MM.1S (cell line): ENCODE measurements around the gene MAJIN.

ENCODE experiments used
- DNase-seq: peaks from one replicate; pipeline ENCODE4 v3.0.0-alpha.2; 2015
- H2AFZ ChIP-seq: fragments of 300-600 bp; sonication (generic); 2 replicates; pipeline ENCODE4 v1.6.0; 2016; ENCODE audit warnings: antibody characterized with exemption, low read length
- H3F3A ChIP-seq: fragments of 300-600 bp; sonication (generic); 2 replicates; pipeline ENCODE4 v1.6.1; 2016; ENCODE audit warnings: mild to moderate bottlenecking, antibody characterized with exemption, low read length, moderate library complexity, mixed read lengths; ENCODE audit not compliant: insufficient read depth
- H3K27ac ChIP-seq: fragments of 300-600 bp; sonication (generic); 2 replicates; pipeline ENCODE4 v1.5.1; 2016; ENCODE audit warnings: mild to moderate bottlenecking, low read length
- H3K27me3 ChIP-seq: fragments of 300-600 bp; sonication (generic); replicated peaks from 2 replicates; pipeline ENCODE4 v1.6.0; 2016; ENCODE audit warnings: low read length; ENCODE audit not compliant: insufficient read depth
- H3K36me3 ChIP-seq: fragments of 300-600 bp; sonication (generic); replicated peaks from 2 replicates; pipeline ENCODE4 v1.6.1; 2016; ENCODE audit warnings: mild to moderate bottlenecking, low read length, mixed read lengths; ENCODE audit not compliant: insufficient read depth
- H3K4me1 ChIP-seq: fragments of 300-600 bp; sonication (generic); 2 replicates; pipeline ENCODE4 v1.6.1; 2016; ENCODE audit warnings: low read length, mixed read lengths
- H3K4me2 ChIP-seq: fragments of 300-600 bp; sonication (generic); 2 replicates; pipeline ENCODE4 v1.6.0; 2016; ENCODE audit warnings: low read depth, low read length
- H3K4me3 ChIP-seq: fragments of 300-600 bp; sonication (generic); 2 replicates; pipeline ENCODE4 v1.5.1; 2016; ENCODE audit warnings: low read length, mixed read lengths
- H3K79me2 ChIP-seq: fragments of 300-600 bp; sonication (generic); 2 replicates; pipeline ENCODE4 v1.6.1; 2016; ENCODE audit warnings: mixed run types, low read length, mixed read lengths
- H3K9ac ChIP-seq: fragments of 300-600 bp; sonication (generic); 2 replicates; pipeline ENCODE4 v1.6.1; 2016; ENCODE audit warnings: low read length, mixed read lengths
- H3K9me2 ChIP-seq: fragments of 300-600 bp; sonication (generic); replicated peaks from 2 replicates; pipeline ENCODE4 v1.6.1; 2016; ENCODE audit warnings: mild to moderate bottlenecking, low read length, mixed read lengths; ENCODE audit not compliant: insufficient read depth
- H3K9me3 ChIP-seq: fragments of 300-600 bp; sonication (generic); replicated peaks from 2 replicates; pipeline ENCODE4 v1.6.1; 2016; ENCODE audit warnings: mild to moderate bottlenecking, low read length, mixed read lengths; ENCODE audit not compliant: insufficient read depth
- H4K20me1 ChIP-seq: fragments of 300-600 bp; sonication (generic); 2 replicates; pipeline ENCODE4 v1.6.1; 2016; ENCODE audit warnings: mild to moderate bottlenecking, low read length, moderate library complexity, mixed read lengths; ENCODE audit not compliant: insufficient read depth
- CTCF ChIP-seq: fragments of 300-600 bp; sonication (generic); IDR thresholded peaks from 2 replicates; pipeline ENCODE4 v1.5.1; 2016; ENCODE audit warnings: antibody characterized with exemption, low read length, mixed read lengths
- EZH2 ChIP-seq: fragments of 300-600 bp; sonication (generic); optimal IDR thresholded peaks from 2 replicates; pipeline ENCODE3; 2017; ENCODE audit warnings: low read depth, mild to moderate bottlenecking, antibody characterized with exemption, low read length, mixed read lengths
- EZH2phosphoT487 ChIP-seq: fragments of 300-600 bp; sonication (generic); IDR thresholded peaks from 2 replicates; pipeline ENCODE4 v1.6.1; 2018; ENCODE audit warnings: antibody characterized with exemption, low read length

Gene MAJIN

GRCh38 chr11:64894070-64894811 lies 77.7 kb downstream of the MAJIN start:
- H4K20me1 ChIP-seq: no peaks in the 10 kb centered on the region
- H3K9me2 ChIP-seq: no peaks in the 10 kb centered on the region
- peak; percentile 73 for DNase-seq
- H3K4me1 ChIP-seq: no peaks in the 10 kb centered on the region
- no peaks in the 10 kb centered on the region for H3F3A ChIP-seq
- TF ChIP-seq EZH2phosphoT487 (no peak), CTCF (peak; percentile 95)
- H3K9ac ChIP-seq: no peak overlapping the region
- no peak overlapping the region for H3K4me2 ChIP-seq
- H3K27me3 ChIP-seq: no peaks in the 10 kb centered on the region
- no peak overlapping the region for H2AFZ ChIP-seq
- no peaks in the 10 kb centered on the region for H3K79me2 ChIP-seq
- H3K36me3 ChIP-seq: no peaks in the 10 kb centered on the region
- no peaks in the 10 kb centered on the region for H3K9me3 ChIP-seq
- H3K27ac ChIP-seq: no peak overlapping the region
- no peak overlapping the region for H3K4me3 ChIP-seq

- DNase-seq: no peak
- H3K9me2 ChIP-seq: no peaks in the 10 kb centered on the region
- no peaks in the 10 kb centered on the region for H4K20me1 ChIP-seq
- H3K4me3 ChIP-seq: no peak overlapping the region
- H2AFZ ChIP-seq: no peak overlapping the region
- H3K27ac ChIP-seq: no peak overlapping the region
- TF ChIP-seq EZH2 (no peak), EZH2phosphoT487 (no peak), CTCF (no peak)
- H3F3A ChIP-seq: no peaks in the 10 kb centered on the region
- no peaks in the 10 kb centered on the region for H3K4me1 ChIP-seq
- no peaks in the 10 kb centered on the region for H3K36me3 ChIP-seq
- no peak overlapping the region for H3K9ac ChIP-seq
- no peak overlapping the region for H3K4me2 ChIP-seq
- no peaks in the 10 kb centered on the region for H3K9me3 ChIP-seq
- no peaks in the 10 kb centered on the region for H3K27me3 ChIP-seq
- no peaks in the 10 kb centered on the region for H3K79me2 ChIP-seq
Observed at GRCh38 chr11:64893194-64894069, 78.5 kb downstream of the MAJIN start.

GRCh38 chr11:64892838-64893193 lies 79.1 kb downstream of the MAJIN start:
- no peaks in the 10 kb centered on the region for H4K20me1 ChIP-seq
- H3K4me3 ChIP-seq: no peak overlapping the region
- TF ChIP-seq EZH2phosphoT487 (no peak), CTCF (no peak), EZH2 (no peak)
- no peak for DNase-seq
- H3K36me3 ChIP-seq: no peaks in the 10 kb centered on the region
- H3K9ac ChIP-seq: no peak overlapping the region
- H3K27ac ChIP-seq: no peak overlapping the region
- no peaks in the 10 kb centered on the region for H3K79me2 ChIP-seq
- H3K9me3 ChIP-seq: no peaks in the 10 kb centered on the region
- no peaks in the 10 kb centered on the region for H3F3A ChIP-seq
- no peak overlapping the region for H2AFZ ChIP-seq
- 0 out of 2 replicates have a peak, but pooled peaks cover 2% of the 10 kb centered on the region for H3K4me1 ChIP-seq
- no peaks in the 10 kb centered on the region for H3K9me2 ChIP-seq
- no peaks in the 10 kb centered on the region for H3K27me3 ChIP-seq
- H3K4me2 ChIP-seq: no peak overlapping the region
